Stimulated activated naive CD8-positive, alpha-beta T cell treated with anti-CD3 and anti-CD28 coated beads, Interleukin-15, Interleukin-2, amounts not matched to agents 100 U/mL and 50 U/mL, for 24 hours (primary cell): ENCODE data around the gene UFC1.

Experiments
- ATAC-seq: fragments of 150-1000 bp; cut with Tn5 transposase; one replicate; pipeline ENCODE4 v1.10.0; 2021
- DNase-seq: peaks from one replicate; pipeline ENCODE4 v3.0.0; 2021

UFC1 gene

DNA sequence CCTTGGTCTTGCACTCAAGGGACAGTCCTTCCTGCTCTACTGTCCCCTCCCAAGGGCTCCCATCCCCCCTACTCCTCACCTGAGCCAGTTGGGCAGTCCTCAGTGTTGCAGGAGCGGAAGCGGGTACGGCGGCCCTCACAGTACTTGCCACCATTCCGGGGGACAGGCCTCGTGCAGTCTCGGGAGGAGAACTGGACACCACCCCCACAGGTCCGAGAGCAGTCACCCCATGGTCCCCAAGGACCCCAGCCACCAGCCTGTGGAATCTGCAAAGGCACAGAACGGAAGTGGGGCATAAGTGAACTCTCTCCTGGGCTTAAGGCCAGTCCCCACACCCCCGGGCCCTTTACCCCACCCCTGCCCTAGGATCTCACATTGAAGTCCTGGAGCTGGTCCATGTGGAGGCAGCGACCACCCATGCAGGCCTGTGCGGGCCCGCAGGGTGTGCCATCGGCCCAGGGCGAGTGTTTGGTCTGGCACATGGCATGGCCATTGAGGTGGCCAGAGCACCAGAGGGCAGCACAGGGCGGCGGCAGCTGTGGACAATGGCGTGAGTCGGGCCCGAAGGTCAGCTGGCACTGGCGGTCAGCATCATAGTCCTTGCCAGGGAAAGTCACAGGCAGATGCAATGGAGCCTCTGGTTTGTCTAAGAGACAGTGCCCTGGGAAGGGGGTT, 39.9 kb downstream of the UFC1 start:
- ATAC-seq (no peak), DNase-seq (no peak)

GRCh38 chr1:161195171-161195570, 41.4 kb downstream of the UFC1 start:
- DNase-seq, result no peak
- ATAC-seq, result no peak

GRCh38 chr1:161196111-161196510, 42.3 kb downstream of the UFC1 start:
- DNase-seq, result no peak
- no peak for ATAC-seq

GRCh38 chr1:161196521-161197451, 43.0 kb downstream of the UFC1 start:
- ATAC-seq, result no peak
- DNase-seq, result no peak

DNA sequence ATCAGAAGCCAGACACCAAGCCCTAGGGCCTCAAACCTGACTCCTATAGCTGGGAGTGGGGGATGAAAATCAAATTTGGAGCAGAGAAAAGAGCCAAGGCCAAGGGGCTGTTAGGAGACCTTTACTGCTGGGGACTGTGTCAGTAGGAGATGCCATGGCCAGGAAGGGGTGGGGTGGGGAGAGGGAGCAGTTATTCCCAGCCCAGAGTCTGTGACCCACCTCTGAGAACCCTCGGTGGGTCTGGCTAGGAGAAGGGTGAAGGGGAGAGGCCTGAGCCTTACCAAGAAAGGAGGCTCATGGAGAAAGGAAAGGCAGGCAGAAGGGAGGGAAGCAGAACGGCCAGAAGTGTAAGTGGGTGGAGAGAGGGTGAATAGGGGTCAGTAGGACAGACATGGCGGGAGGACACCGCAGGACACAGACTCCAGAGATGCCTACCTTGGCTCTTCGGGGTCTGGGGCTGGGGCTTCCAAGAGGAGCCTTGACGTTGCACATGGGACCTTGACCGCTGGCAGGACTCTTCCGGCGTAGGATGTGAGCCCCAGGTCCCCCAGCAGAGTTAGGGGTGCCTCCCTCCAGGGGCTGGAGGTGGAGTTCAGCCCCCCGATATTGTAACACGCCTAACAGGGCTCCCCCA, 43.9 kb downstream of the UFC1 start:
- no peak for DNase-seq
- no peak for ATAC-seq

DNA sequence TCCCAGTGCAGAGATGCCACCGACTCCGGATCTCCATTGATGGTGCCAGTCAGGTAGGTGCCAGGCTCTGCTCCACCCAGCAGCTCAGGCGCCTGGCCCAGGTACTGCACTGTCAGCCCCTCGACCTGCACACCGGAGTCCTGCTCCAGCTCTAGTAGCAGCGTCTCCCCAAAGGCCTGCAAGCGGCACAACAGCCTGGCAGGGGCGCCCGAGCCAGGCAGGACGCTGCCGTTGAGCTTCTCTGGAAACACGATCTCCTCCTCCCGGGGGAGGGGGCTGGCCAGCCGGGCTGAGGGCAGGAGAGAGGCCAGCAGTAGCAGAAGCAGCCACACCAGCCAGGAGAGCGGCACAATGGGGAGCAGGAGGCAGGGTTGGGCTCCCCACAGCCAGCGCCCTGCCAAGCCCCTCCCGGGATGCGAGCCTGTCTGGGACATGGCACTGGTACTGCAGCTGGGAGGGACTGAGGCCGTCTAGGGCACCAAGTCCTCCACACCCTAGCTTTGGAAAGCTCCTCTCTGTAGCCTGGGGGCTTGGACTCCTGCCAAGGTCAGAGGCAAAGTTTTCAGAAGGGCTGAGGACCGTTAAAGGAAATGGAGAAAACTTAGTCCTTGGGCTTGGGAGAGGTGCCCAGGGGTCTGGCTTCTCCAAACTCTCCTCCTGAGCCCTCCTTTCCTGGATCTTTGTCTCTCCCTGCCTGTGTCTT, 44.6 kb downstream of the UFC1 start:
- DNase-seq (no peak), ATAC-seq (no peak)

- DNase-seq, result no peak
- ATAC-seq, result no peak
These were observed 45.2 kb downstream of the UFC1 start, which contains the start of gene ADAMTS4 for GRCh38 chr1:161198897-161199431. TSS of gene ADAMTS4 (minus strand) at chr1:161199054. CDS start at chr1:161198627, 427 bp downstream.

GRCh38 chr1:161199506-161200139, 45.8 kb downstream of the UFC1 start:
- ATAC-seq, result no peak
- DNase-seq, result no peak

GRCh38 chr1:161200421-161200991, 46.7 kb downstream of the UFC1 start:
- ATAC-seq, result no peak
- no peak for DNase-seq

DNA sequence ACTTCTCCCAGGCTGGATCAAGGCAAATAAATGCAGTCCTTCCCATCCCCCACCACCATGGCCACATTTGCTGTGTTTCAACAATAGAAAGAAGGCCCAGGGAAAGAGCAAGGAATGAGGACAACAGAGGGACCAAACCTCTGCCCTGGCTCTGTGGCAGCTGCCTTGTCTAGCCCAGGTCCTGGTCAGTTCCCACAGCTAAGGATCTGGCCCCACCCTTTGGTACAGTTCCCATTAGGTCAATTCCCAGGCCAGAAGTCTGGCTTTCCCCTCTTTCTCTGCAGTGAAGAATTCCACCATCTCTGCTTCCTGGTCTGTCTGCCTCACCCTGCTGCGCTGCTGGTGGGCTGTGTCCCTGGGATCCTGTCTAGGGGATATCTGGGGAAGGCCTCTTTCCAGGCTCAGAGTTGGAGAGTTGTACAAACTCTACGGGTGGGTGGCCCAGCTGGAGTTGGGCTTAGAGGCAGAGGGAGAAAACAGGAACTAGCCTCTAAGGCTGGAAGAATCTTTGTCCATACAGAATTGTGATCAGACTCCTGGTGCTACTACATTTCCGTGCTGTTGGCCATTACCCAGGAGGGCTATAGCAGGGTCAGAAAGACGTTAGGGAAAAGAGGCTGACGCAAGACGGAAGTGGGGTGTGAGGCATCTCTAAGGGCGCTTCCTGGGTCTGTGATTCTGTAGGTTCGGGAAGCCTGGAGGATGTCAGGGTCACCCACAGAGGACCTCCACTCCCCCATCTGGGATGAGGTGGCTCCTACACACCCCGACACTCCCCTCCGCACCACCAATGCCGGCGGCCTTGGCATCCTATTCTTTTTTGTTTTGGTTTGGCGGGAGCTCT, 47.4 kb downstream of the UFC1 start:
- no peak for DNase-seq
- ATAC-seq, result no peak

GRCh38 chr1:161201836-161202712, 48.3 kb downstream of the UFC1 start, which contains the start of gene NDUFS2:
TSS of gene NDUFS2 (plus strand) at chr1:161202367. CDS start at chr1:161202386, 19 bp downstream.
- ATAC-seq (peak; percentile 98), DNase-seq (peak; percentile 93)

DNA sequence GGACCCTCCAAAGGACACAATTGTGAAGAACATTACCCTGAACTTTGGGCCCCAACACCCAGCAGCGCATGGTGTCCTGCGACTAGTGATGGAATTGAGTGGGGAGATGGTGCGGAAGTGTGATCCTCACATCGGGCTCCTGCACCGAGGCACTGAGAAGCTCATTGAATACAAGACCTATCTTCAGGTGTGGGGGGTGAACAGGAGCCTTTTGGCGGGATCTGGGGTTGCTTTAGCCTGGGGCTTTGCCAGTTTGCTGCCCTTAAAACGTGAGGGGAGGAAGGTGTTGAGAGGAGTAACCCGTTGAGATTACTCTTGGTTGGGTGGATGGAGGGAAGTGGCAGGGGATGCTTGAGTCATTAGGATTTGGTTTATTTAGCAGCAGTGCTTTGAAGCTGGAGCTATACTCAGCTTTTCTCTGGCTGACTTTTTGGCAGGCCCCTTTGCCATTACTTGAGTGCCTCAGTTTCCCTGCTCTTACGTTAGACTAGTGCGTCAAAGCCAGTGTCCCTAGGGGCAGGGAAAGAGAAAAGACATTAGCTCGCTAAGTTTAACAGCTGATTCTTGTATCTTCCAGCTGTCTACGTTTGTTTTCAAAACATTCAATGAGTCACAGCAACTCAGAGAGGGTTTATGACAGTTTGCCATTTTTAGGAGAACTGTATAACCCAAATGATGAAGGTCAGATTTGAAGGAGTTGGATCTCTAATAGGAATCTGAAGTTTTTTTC, 52.8 kb downstream of the UFC1 start:
- ATAC-seq (no peak), DNase-seq (no peak)

GRCh38 chr1:161207173-161207572, 53.4 kb downstream of the UFC1 start:
- no peak for ATAC-seq

More at GRCh38 chr1:161207173-161207572, 53.4 kb downstream of the UFC1 start:
- DNase-seq, result no peak
